K562 (cell line): ENCODE measurements around the gene ZSWIM9. TPM values are rescaled to one million over a fixed set of nuclear protein-coding genes. Genes with fewer than 3 reads are reported as not detected.

Source experiments
- CAMTA2 ChIP-seq: fragments of 250-450 bp; sonication (Bioruptor Pico); conservative IDR thresholded peaks from 2 replicates; pipeline ENCODE4 v1.5.1; 2022
- CHD4 ChIP-seq: fragments of 200-600 bp; sonication (generic); IDR thresholded peaks from 3 replicates; pipeline ENCODE4 v1.6.1; 2012; ENCODE audit warnings: low read depth, mild to moderate bottlenecking, mixed read lengths, low read length, inconsistent platforms; ENCODE audit not compliant: insufficient read depth, insufficient replicate concordance, poor library complexity, severe bottlenecking
- E2F3 ChIP-seq: fragments of 250-450 bp; sonication (Bioruptor Pico); IDR thresholded peaks from 2 replicates; pipeline ENCODE4 v1.4.0; 2020; ENCODE audit warnings: mild to moderate bottlenecking
- ESRRB ChIP-seq: fragments of 250-450 bp; sonication (Bioruptor Pico); IDR thresholded peaks from 2 replicates; pipeline ENCODE4 v1.5.0; 2020; ENCODE audit warnings: mild to moderate bottlenecking, moderate library complexity, borderline replicate concordance
- GABPA ChIP-seq: fragments of 200-800 bp; sonication (Bioruptor generic); conservative IDR thresholded peaks from 2 replicates; pipeline ENCODE4 v1.6.1; 2016; ENCODE audit warnings: low read depth, missing genetic modification characterization, missing compliant biosample characterization
- MTA2 ChIP-seq: fragments of 450-650 bp; IDR thresholded peaks from 2 replicates; pipeline ENCODE4 v1.6.1; 2016; ENCODE audit warnings: low read depth
- NFYB ChIP-seq: IDR thresholded peaks from 2 replicates; pipeline ENCODE4 v1.6.1; 2011; ENCODE audit warnings: mild to moderate bottlenecking, moderate library complexity; ENCODE audit not compliant: insufficient read length; ENCODE audit errors: extremely low read depth
- NONO ChIP-seq, 2 experiments: fragments of 200-400 bp in 1 of 2; fragments of 450-650 bp in 1 of 2; formaldehyde crosslinking in 1 of 2; IDR thresholded peaks; 2 replicates each; pipeline ENCODE4 v1.6.1; 2017; ENCODE audit warnings: low read depth in 2 of 2, mild to moderate bottlenecking in 2 of 2, moderate library complexity in 2 of 2, low read length in 1 of 2
- PCBP2 ChIP-seq: fragments of 200-400 bp; formaldehyde crosslinking; IDR thresholded peaks from 2 replicates; pipeline ENCODE4 v1.6.1; 2018; ENCODE audit warnings: low read length, low read depth, mild to moderate bottlenecking, moderate library complexity; ENCODE audit not compliant: poor library complexity, severe bottlenecking
- PHTF2 ChIP-seq: fragments of 250-450 bp; sonication (Bioruptor Pico); IDR thresholded peaks from 2 replicates; pipeline ENCODE4 v1.5.0; 2021; ENCODE audit warnings: mild to moderate bottlenecking
- SP1 ChIP-seq: sonication (generic); formaldehyde crosslinking; IDR thresholded peaks from 2 replicates; pipeline ENCODE4 v1.8.1; 2022; ENCODE audit warnings: mild to moderate bottlenecking, missing genetic modification reagents
- SP2 ChIP-seq: IDR thresholded peaks from 2 replicates; pipeline ENCODE4 v1.6.1; 2011; ENCODE audit warnings: mild to moderate bottlenecking, low read depth, low read length, moderate library complexity; ENCODE audit not compliant: poor library complexity, severe bottlenecking; ENCODE audit errors: extremely low read depth
- SRSF3 ChIP-seq: fragments of 200-400 bp; formaldehyde crosslinking; IDR thresholded peaks from 2 replicates; pipeline ENCODE4 v1.6.1; 2016; ENCODE audit warnings: mild to moderate bottlenecking, low read length, moderate library complexity; ENCODE audit not compliant: insufficient read depth
- ZFPM2 ChIP-seq: fragments of 250-450 bp; sonication (Bioruptor Pico); IDR thresholded peaks from 2 replicates; pipeline ENCODE4 v1.5.1; 2022; ENCODE audit warnings: mild to moderate bottlenecking
- ZNF274 ChIP-seq: IDR thresholded peaks from 2 replicates; pipeline ENCODE4 v1.6.1; 2011; ENCODE audit warnings: low read depth, mild to moderate bottlenecking, low read length, moderate library complexity, borderline replicate concordance
- polyA plus RNA-seq, 8 experiments: library from polyadenylated mRNA; depleted of rRNA in 4 of 8; stranded (reverse) in 5 of 8; unstranded in 3 of 8; fragments of >200 nt; fragmentation: Nextera tagmentation in 2 of 8; fragmentation: Illumina TruSeq in 1 of 8; extraction: Ambion mirVana in 2 of 8; extraction: Trizol in 1 of 8; gene quantifications; 2 replicates each; pipeline versions ENCODE4 v1.2.1 to v1.2.3, GENCODE V29; 2011 to 2014; ENCODE audit warnings: inconsistent platforms in 1 of 8, missing spikeins in 1 of 8
- total RNA-seq, 7 experiments: library from RNA; depleted of rRNA in 6 of 7; stranded (reverse); fragments of >200 nt in 6 of 7; fragmentation: Illumina TruSeq in 2 of 7; extraction: Trizol in 2 of 7; gene quantifications; 2 replicates each; pipeline versions ENCODE4 v1.2.1 to v1.2.3, GENCODE V29; 2011 to 2021; ENCODE audit warnings: low replicate concordance in 1 of 7
- TF ChIP-seq, protein P1 (sequence below): sonication (generic); formaldehyde crosslinking; IDR thresholded peaks from 2 replicates; pipeline ENCODE4 v1.8.0; 2022; ENCODE audit warnings: mild to moderate bottlenecking, missing genetic modification reagents
- TF ChIP-seq, protein P2 (sequence below), 2 experiments: IDR thresholded peaks; 2 replicates each; pipeline ENCODE4 v1.6.1; 2012; ENCODE audit warnings: improper control_type of control experiment in 2 of 2, low read depth in 2 of 2, low read length in 2 of 2, borderline replicate concordance in 1 of 2
- TF ChIP-seq, protein P3 (sequence below): fragments of 450-650 bp; formaldehyde crosslinking; IDR thresholded peaks from 2 replicates; pipeline ENCODE4 v1.4.0; 2020; ENCODE audit warnings: mild to moderate bottlenecking, moderate library complexity

ZSWIM9 gene
- total and polyA plus RNA-seq, 9 of the 15 experiments (the other 6 are each of a cell fraction or from before 2014, with no cell fraction given) = 0.04 to 1.4 (median 0.34) TPM; not detected in 1

DNA sequence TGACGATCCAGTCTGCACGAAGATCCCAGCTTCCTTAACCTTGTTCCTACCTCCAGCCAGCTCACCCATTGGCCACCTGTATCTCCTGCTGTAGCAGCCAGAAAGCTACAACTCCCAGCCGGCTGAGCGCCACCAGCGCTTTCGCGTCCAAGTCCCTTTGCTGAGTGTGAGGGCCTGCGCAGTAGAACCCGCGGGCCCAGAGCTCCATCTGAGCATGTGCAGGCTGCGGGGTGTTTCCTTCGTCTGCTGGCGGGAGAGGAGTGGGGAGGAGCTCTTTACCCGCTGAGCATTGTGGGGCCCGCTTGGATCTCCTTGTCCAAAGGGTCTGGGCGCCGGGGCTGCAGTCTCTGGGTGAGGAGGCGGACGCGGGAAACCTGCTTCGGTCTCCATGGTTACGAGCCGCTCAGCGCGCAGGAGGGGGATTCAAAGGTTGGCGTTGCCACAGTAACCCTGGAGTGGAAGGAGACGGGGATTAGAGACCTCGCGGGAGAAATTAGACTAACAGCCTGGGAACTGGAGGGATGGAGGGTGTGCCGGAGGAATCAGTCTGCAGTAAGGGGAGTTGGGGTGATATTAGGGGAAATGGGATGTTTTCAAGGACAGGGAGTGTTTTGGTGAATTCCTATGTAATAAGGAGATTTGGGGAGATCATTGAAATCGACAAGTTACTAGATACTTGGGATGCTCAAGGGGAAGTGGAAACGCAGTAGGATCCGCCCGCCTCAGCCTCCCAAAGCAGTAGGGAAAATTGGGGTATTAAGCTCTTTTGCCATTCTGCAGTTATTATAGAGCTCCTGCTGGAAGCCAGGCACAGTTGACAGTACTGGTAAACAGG lies 33.5 kb downstream of the ZSWIM9 start (continued):
- TF ChIP-seq, protein P1, sequence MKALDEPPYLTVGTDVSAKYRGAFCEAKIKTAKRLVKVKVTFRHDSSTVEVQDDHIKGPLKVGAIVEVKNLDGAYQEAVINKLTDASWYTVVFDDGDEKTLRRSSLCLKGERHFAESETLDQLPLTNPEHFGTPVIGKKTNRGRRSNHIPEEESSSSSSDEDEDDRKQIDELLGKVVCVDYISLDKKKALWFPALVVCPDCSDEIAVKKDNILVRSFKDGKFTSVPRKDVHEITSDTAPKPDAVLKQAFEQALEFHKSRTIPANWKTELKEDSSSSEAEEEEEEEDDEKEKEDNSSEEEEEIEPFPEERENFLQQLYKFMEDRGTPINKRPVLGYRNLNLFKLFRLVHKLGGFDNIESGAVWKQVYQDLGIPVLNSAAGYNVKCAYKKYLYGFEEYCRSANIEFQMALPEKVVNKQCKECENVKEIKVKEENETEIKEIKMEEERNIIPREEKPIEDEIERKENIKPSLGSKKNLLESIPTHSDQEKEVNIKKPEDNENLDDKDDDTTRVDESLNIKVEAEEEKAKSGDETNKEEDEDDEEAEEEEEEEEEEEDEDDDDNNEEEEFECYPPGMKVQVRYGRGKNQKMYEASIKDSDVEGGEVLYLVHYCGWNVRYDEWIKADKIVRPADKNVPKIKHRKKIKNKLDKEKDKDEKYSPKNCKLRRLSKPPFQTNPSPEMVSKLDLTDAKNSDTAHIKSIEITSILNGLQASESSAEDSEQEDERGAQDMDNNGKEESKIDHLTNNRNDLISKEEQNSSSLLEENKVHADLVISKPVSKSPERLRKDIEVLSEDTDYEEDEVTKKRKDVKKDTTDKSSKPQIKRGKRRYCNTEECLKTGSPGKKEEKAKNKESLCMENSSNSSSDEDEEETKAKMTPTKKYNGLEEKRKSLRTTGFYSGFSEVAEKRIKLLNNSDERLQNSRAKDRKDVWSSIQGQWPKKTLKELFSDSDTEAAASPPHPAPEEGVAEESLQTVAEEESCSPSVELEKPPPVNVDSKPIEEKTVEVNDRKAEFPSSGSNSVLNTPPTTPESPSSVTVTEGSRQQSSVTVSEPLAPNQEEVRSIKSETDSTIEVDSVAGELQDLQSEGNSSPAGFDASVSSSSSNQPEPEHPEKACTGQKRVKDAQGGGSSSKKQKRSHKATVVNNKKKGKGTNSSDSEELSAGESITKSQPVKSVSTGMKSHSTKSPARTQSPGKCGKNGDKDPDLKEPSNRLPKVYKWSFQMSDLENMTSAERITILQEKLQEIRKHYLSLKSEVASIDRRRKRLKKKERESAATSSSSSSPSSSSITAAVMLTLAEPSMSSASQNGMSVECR (CRISPR knock-in tag) = no peak; the same call in 1 of the 2 replicates
- TF ChIP-seq, protein P2, sequence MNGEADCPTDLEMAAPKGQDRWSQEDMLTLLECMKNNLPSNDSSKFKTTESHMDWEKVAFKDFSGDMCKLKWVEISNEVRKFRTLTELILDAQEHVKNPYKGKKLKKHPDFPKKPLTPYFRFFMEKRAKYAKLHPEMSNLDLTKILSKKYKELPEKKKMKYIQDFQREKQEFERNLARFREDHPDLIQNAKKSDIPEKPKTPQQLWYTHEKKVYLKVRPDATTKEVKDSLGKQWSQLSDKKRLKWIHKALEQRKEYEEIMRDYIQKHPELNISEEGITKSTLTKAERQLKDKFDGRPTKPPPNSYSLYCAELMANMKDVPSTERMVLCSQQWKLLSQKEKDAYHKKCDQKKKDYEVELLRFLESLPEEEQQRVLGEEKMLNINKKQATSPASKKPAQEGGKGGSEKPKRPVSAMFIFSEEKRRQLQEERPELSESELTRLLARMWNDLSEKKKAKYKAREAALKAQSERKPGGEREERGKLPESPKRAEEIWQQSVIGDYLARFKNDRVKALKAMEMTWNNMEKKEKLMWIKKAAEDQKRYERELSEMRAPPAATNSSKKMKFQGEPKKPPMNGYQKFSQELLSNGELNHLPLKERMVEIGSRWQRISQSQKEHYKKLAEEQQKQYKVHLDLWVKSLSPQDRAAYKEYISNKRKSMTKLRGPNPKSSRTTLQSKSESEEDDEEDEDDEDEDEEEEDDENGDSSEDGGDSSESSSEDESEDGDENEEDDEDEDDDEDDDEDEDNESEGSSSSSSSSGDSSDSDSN (IDR thresholded peaks at IDR 0.05; ENCODE audit: borderline replicate concordance in 1 of 2, low read depth in 2 of 2, low read length in 2 of 2) = 0 out of 4 replicates have a peak, but pooled peaks of 1 of the 2 experiments have one; percentile 36
- TF ChIP-seq SP1 (CRISPR knock-in tag) (peak; percentile 19; the same call in 1 of the 2 replicates), SRSF3 (no peak), PHTF2 (CRISPR knock-in tag) (no peak), PCBP2 (no peak), CAMTA2 (CRISPR knock-in tag) (no peak), SP2 (no peak), ZFPM2 (CRISPR knock-in tag) (no peak), ESRRB (CRISPR knock-in tag) (0 out of 2 replicates have a peak, but pooled peaks have one; percentile 47), ZNF274 (no peak), NFYB (no peak), GABPA (no peak), CHD4 (no peak), NONO (IDR thresholded peaks at IDR 0.05; ENCODE audit: low read depth in 2 of 2, low read length in 1 of 2) (no peak), E2F3 (peak; percentile 83; the same call in 1 of the 2 replicates), MTA2 (no peak)
- TF ChIP-seq, protein P3, sequence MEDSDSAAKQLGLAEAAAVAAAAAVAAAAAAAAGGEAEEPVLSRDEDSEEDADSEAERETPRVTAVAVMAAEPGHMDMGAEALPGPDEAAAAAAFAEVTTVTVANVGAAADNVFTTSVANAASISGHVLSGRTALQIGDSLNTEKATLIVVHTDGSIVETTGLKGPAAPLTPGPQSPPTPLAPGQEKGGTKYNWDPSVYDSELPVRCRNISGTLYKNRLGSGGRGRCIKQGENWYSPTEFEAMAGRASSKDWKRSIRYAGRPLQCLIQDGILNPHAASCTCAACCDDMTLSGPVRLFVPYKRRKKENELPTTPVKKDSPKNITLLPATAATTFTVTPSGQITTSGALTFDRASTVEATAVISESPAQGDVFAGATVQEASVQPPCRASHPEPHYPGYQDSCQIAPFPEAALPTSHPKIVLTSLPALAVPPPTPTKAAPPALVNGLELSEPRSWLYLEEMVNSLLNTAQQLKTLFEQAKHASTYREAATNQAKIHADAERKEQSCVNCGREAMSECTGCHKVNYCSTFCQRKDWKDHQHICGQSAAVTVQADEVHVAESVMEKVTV (CRISPR knock-in tag) = 0 out of 2 replicates have a peak, but pooled peaks have one; percentile 42
